Astrocyte of the spinal cord (primary cell): Measurements from ENCODE around the gene COL1A1.

Experiments used
- DNase-seq: peaks from one replicate; pipeline ENCODE4 v3.0.0; 2011; ENCODE audit warnings: low read depth, low spot score
- H3K4me3 ChIP-seq: 2 replicates; pipeline ENCODE4 v1.5.1; 2011; ENCODE audit warnings: low read depth, mild to moderate bottlenecking, low read length, moderate library complexity
- in situ Hi-C: cut with HindIII; loops from 2 replicates; pipeline ENCODE4 v1.10.0; 2017; ENCODE audit warnings: low sequenced_read_pairs
- TF ChIP-seq, protein P1 (sequence below): IDR thresholded peaks from 2 replicates; pipeline ENCODE4 v1.5.1; 2012; ENCODE audit warnings: low read depth, mild to moderate bottlenecking, low read length, inconsistent platforms

Gene COL1A1

DNA sequence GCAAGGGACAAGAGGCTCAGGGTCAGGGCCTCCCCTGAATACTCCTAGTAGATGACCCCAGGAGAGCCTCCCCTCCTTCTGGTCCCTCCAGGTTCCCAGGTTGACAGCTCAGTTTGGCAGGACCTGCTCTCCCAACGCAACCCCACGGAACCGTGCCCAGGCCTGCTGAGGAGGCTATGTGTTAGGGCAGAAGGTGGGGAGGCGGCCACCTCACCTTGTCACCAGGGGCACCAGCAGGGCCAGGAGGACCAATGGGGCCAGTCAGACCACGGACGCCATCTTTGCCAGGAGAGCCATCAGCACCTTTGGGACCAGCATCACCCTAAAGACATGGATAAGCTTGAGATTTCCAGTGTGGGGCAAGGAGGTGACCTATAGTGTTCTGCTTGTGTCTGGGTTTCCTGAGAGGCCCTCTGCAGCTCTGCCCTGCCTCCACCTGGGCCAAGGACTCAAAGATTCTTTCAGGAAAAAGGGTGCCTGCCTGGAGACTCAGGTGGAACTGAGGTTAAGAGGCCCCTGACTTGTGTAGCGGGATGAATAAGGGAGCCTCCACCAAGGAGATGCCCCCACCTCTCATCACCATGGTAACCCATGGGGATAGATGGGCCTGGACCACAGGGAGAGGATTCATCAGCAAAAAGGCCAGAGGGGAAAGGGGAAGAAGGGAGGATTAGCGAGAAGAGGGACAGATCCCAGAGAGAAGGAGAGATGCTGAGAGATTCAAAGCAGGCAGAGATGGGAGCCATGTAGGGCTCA lies 10.7 kb downstream of the COL1A1 start:
- DNase-seq: peak; percentile 64
- in situ Hi-C loops: no loop called here
- no peak overlapping the region for H3K4me3 ChIP-seq

DNA sequence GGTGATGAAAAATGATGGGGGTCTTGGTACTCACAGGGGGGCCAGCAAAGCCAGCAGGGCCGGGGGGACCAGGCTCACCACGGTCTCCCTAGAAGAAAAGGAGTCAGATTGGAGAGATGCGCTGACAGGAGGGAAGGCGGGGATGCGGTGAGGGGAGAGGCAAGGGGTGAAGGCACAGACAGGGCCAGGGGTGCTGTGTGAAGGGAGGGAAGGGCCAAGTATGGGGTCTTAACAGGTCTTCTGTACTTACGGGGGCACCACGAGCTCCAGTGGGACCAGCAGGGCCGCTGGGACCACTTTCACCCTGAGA lies 11.2 kb downstream of the COL1A1 start:
- H3K4me3 ChIP-seq: no peak overlapping the region

More for the DNA sequence above, 10.7 kb downstream of the COL1A1 start:
- TF ChIP-seq, protein P1, sequence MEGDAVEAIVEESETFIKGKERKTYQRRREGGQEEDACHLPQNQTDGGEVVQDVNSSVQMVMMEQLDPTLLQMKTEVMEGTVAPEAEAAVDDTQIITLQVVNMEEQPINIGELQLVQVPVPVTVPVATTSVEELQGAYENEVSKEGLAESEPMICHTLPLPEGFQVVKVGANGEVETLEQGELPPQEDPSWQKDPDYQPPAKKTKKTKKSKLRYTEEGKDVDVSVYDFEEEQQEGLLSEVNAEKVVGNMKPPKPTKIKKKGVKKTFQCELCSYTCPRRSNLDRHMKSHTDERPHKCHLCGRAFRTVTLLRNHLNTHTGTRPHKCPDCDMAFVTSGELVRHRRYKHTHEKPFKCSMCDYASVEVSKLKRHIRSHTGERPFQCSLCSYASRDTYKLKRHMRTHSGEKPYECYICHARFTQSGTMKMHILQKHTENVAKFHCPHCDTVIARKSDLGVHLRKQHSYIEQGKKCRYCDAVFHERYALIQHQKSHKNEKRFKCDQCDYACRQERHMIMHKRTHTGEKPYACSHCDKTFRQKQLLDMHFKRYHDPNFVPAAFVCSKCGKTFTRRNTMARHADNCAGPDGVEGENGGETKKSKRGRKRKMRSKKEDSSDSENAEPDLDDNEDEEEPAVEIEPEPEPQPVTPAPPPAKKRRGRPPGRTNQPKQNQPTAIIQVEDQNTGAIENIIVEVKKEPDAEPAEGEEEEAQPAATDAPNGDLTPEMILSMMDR: no peak

GRCh38 chr17:50189550-50190292 lies 11.7 kb downstream of the COL1A1 start:
- DNase-seq: peak; percentile 66
- TF ChIP-seq, protein P1: no peak
- H3K4me3 ChIP-seq: no peak overlapping the region

More for the DNA sequence above, 11.2 kb downstream of the COL1A1 start:
- TF ChIP-seq, protein P1: no peak
- in situ Hi-C loops: no loop called here
- DNase-seq: peak; percentile 46

GRCh38 chr17:50188921-50189549 lies 12.4 kb downstream of the COL1A1 start:
- H3K4me3 ChIP-seq: no peak overlapping the region
- in situ Hi-C loops: no loop called here
- DNase-seq: peak; percentile 67
- TF ChIP-seq, protein P1: no peak

More at GRCh38 chr17:50189550-50190292, 11.7 kb downstream of the COL1A1 start:
- in situ Hi-C loops: no loop called here

DNA sequence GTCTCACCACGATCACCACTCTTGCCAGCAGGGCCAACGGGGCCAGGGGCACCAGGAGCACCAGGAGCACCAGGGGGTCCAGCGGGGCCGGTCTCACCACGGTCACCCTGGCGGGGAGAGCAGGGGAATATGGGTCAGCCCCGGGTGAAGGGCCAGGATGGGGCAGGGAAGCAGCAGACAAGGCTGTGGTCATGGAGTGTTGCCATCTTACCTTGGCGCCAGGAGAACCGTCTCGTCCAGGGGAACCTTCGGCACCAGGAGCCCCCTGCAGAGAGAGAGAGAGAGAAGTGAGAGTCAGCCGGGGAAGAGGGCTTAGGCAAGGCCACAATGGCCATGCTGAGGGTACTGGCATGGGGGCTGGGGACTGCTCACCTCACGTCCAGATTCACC lies 12.9 kb downstream of the COL1A1 start:
- H3K4me3 ChIP-seq: no peak overlapping the region
- peak; percentile 64 for DNase-seq
- in situ Hi-C loops: no loop called here
- TF ChIP-seq, protein P1: no peak

GRCh38 chr17:50187751-50188530 lies 13.5 kb downstream of the COL1A1 start:
- TF ChIP-seq, protein P1: no peak
- H3K4me3 ChIP-seq: no peak overlapping the region
- DNase-seq: peak; percentile 77
- in situ Hi-C loops: no loop called here
